Stomach (tissue), 4 donors: ENCODE data around the gene SLC26A2.

Experiments used
- POLR2A ChIP-seq, 4 donors: fragments of 450-650 bp; IDR thresholded peaks; one replicate each; pipeline ENCODE4 v1.6.1; 2016; ENCODE audit warnings: antibody characterized with exemption in 4 of 4, control low read depth in 2 of 4, mild to moderate bottlenecking in 1 of 4, moderate library complexity in 1 of 4
- TF ChIP-seq, protein P1 (sequence below), 7 experiments: fragments of 450-650 bp in 4 of 7; fragments of 200-600 bp in 3 of 7; sonication (generic) in 3 of 7; IDR thresholded peaks; one replicate each; pipeline ENCODE4 v1.5.1; 2016 to 2019; ENCODE audit warnings: antibody characterized with exemption in 7 of 7, control low read depth in 2 of 7, mild to moderate bottlenecking in 1 of 7

GRCh38 chr5:149975409-149975808 lies 14.9 kb downstream of the SLC26A2 start:
- TF ChIP-seq POLR2A (IDR thresholded peaks at IDR 0.05), result no peak
- TF ChIP-seq, protein P1, sequence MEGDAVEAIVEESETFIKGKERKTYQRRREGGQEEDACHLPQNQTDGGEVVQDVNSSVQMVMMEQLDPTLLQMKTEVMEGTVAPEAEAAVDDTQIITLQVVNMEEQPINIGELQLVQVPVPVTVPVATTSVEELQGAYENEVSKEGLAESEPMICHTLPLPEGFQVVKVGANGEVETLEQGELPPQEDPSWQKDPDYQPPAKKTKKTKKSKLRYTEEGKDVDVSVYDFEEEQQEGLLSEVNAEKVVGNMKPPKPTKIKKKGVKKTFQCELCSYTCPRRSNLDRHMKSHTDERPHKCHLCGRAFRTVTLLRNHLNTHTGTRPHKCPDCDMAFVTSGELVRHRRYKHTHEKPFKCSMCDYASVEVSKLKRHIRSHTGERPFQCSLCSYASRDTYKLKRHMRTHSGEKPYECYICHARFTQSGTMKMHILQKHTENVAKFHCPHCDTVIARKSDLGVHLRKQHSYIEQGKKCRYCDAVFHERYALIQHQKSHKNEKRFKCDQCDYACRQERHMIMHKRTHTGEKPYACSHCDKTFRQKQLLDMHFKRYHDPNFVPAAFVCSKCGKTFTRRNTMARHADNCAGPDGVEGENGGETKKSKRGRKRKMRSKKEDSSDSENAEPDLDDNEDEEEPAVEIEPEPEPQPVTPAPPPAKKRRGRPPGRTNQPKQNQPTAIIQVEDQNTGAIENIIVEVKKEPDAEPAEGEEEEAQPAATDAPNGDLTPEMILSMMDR (IDR thresholded peaks at IDR 0.05), result no peak
